Natural killer cell treated with Interleukin-12 subunit alpha and Interleukin-12 subunit beta and Interleukin-15 and Interleukin-18, amount 100 ng/mL, for 72 hours (primary cell): ENCODE data around the gene ADAMTS12. TPM values are rescaled to one million over a fixed set of nuclear protein-coding genes. Genes with fewer than 3 reads are reported as not detected.

ENCODE experiments used
- ATAC-seq, 2 donors: fragments of 150-1000 bp; cut with Tn5 transposase in 1 of 2; sonication (Bioruptor Pico), chemical (Tn5 transposase) in 1 of 2; 2 replicates each; pipeline ENCODE4 v1.10.0; 2021
- DNase-seq: peaks from one replicate; pipeline ENCODE4 v3.0.0; 2022; ENCODE audit warnings: low spot score
- H3K27ac Mint-ChIP-seq, 2 donors: 1 replicate in 1 of 2; 2 replicates in 1 of 2; pipeline ENCODE4 v1.8.0; 2022; ENCODE audit warnings: mixed read lengths in 2 of 2, mild to moderate bottlenecking in 1 of 2, moderate library complexity in 1 of 2
- H3K27me3 Mint-ChIP-seq, 2 donors: 1 replicate in 1 of 2; 2 replicates in 1 of 2; pipeline ENCODE4 v1.8.0; 2022; ENCODE audit warnings: mixed read lengths in 2 of 2
- H3K36me3 Mint-ChIP-seq: one replicate; pipeline ENCODE4 v1.8.0; 2022; ENCODE audit warnings: mixed read lengths
- H3K4me1 Mint-ChIP-seq, 2 donors: 1 replicate in 1 of 2; 2 replicates in 1 of 2; pipeline ENCODE4 v1.8.0; 2022; ENCODE audit warnings: low read depth in 2 of 2, mixed read lengths in 2 of 2, mild to moderate bottlenecking in 1 of 2
- H3K4me3 Mint-ChIP-seq: one replicate; pipeline ENCODE4 v1.8.0; 2022; ENCODE audit warnings: mixed read lengths
- H3K9me3 Mint-ChIP-seq: 2 replicates; pipeline ENCODE4 v1.8.0; 2022; ENCODE audit warnings: mixed read lengths
- total RNA-seq, 2 donors: library from RNA; stranded (reverse); gene quantifications; one replicate each; pipeline ENCODE4 v1.2.3, GENCODE V29; 2022

The ADAMTS12 gene
- not detected for total RNA-seq

- no peak within 1 kb of the TSS for H3K4me3 Mint-ChIP-seq
- peak in 1 of 2 donors; percentile 15 for ATAC-seq
- H3K27me3 Mint-ChIP-seq = peaks cover 33 to 71% of the 10 kb centered on the region in 2 donors
- no peak within 1 kb of the TSS for H3K27ac Mint-ChIP-seq
- H3K9me3 Mint-ChIP-seq = peaks cover 10% of the 10 kb centered on the region
- DNase-seq = no peak
- H3K36me3 Mint-ChIP-seq = peaks cover 4% of the 10 kb centered on the region
- no peaks in the 10 kb centered on the region for H3K4me1 Mint-ChIP-seq
Observed at GRCh38 chr5:33891788-33892619, at the start of gene ADAMTS12. Gene ADAMTS12, minus strand, starts transcription at chr5:33891990. Its CDS starts 134 bp downstream, at chr5:33891856.

- Mint-ChIP-seq H3K4me1 (no peaks in the 10 kb centered on the region), H3K4me3 (no peak overlapping the region), H3K36me3 (no peaks in the 10 kb centered on the region), H3K9me3 (no peaks in the 10 kb centered on the region), H3K27me3 (peaks cover 33 to 56% of the 10 kb centered on the region in 2 donors), H3K27ac (no peak overlapping the region)
- ATAC-seq = no peak
- DNase-seq = no peak
Observed at GRCh38 chr5:33941090-33941489, 49.3 kb upstream of the ADAMTS12 start.

GRCh38 chr5:33939556-33940262 lies 47.9 kb upstream of the ADAMTS12 start:
- H3K27me3 Mint-ChIP-seq = peaks cover 41 to 58% of the 10 kb centered on the region in 2 donors
- H3K4me3 Mint-ChIP-seq = no peak overlapping the region
- H3K4me1 Mint-ChIP-seq = no peaks in the 10 kb centered on the region
- DNase-seq = no peak
- H3K36me3 Mint-ChIP-seq = no peaks in the 10 kb centered on the region
- no peak overlapping the region for H3K27ac Mint-ChIP-seq
- H3K9me3 Mint-ChIP-seq = no peaks in the 10 kb centered on the region
- no peak for ATAC-seq

GRCh38 chr5:33938881-33939280 lies 47.1 kb upstream of the ADAMTS12 start:
- Mint-ChIP-seq H3K27me3 (peaks cover 41 to 64% of the 10 kb centered on the region in 2 donors), H3K4me3 (no peak overlapping the region), H3K27ac (no peak overlapping the region), H3K36me3 (no peaks in the 10 kb centered on the region), H3K4me1 (no peaks in the 10 kb centered on the region), H3K9me3 (no peaks in the 10 kb centered on the region)
- ATAC-seq (no peak), DNase-seq (no peak)

- DNase-seq (no peak), ATAC-seq (no peak)
- H3K36me3 Mint-ChIP-seq = no peaks in the 10 kb centered on the region
- no peaks in the 10 kb centered on the region for H3K9me3 Mint-ChIP-seq
- H3K4me3 Mint-ChIP-seq = no peak overlapping the region
- H3K27ac Mint-ChIP-seq = no peak overlapping the region
- peaks cover 40 to 60% of the 10 kb centered on the region in 2 donors for H3K27me3 Mint-ChIP-seq
- H3K4me1 Mint-ChIP-seq = no peaks in the 10 kb centered on the region
Observed at GRCh38 chr5:33938507-33938796, 46.7 kb upstream of the ADAMTS12 start.

GRCh38 chr5:33937707-33938506 lies 46.1 kb upstream of the ADAMTS12 start:
- H3K4me1 Mint-ChIP-seq = no peaks in the 10 kb centered on the region
- H3K4me3 Mint-ChIP-seq = no peak overlapping the region
- no peak for DNase-seq

GRCh38 chr5:33937017-33937706 lies 45.4 kb upstream of the ADAMTS12 start:
- DNase-seq (no peak), ATAC-seq (no peak)
- Mint-ChIP-seq H3K27ac (no peak overlapping the region), H3K27me3 (peaks cover 38 to 58% of the 10 kb centered on the region in 2 donors), H3K4me3 (no peak overlapping the region), H3K36me3 (no peaks in the 10 kb centered on the region), H3K4me1 (no peaks in the 10 kb centered on the region), H3K9me3 (no peaks in the 10 kb centered on the region)

More at GRCh38 chr5:33937707-33938506, 46.1 kb upstream of the ADAMTS12 start:
- Mint-ChIP-seq H3K36me3 (no peaks in the 10 kb centered on the region), H3K27me3 (peaks cover 38 to 56% of the 10 kb centered on the region in 2 donors), H3K27ac (no peak overlapping the region), H3K9me3 (no peaks in the 10 kb centered on the region)
- ATAC-seq = no peak

- no peak within 1 kb of the TSS for H3K4me3 Mint-ChIP-seq
Observed at GRCh38 chr5:33936381-33937016, 44.7 kb upstream of the ADAMTS12 start, which contains the start of gene RXFP3. Gene RXFP3, plus strand, starts transcription at chr5:33936386. Its CDS starts 355 bp downstream, at chr5:33936741.

GRCh38 chr5:33936004-33936380 lies 44.2 kb upstream of the ADAMTS12 start:
- no peak overlapping the region for H3K4me3 Mint-ChIP-seq
- peak in 1 of 2 donors; percentile 57 for ATAC-seq
- peaks cover 44 to 58% of the 10 kb centered on the region in 2 donors for H3K27me3 Mint-ChIP-seq
- H3K9me3 Mint-ChIP-seq = no peaks in the 10 kb centered on the region
- no peaks in the 10 kb centered on the region for H3K36me3 Mint-ChIP-seq
- no peaks in the 10 kb centered on the region for H3K4me1 Mint-ChIP-seq
- DNase-seq = no peak
- no peak overlapping the region for H3K27ac Mint-ChIP-seq

More at GRCh38 chr5:33936381-33937016, 44.7 kb upstream of the ADAMTS12 start, which contains the start of gene RXFP3:
- Mint-ChIP-seq H3K36me3 (no peaks in the 10 kb centered on the region), H3K9me3 (no peaks in the 10 kb centered on the region), H3K27me3 (peaks cover 39 to 58% of the 10 kb centered on the region in 2 donors), H3K27ac (no peak within 1 kb of the TSS), H3K4me1 (no peaks in the 10 kb centered on the region)
- no peak for DNase-seq
- no peak for ATAC-seq

- DNase-seq = no peak
- no peaks in the 10 kb centered on the region for H3K9me3 Mint-ChIP-seq
- ATAC-seq = no peak
- H3K4me3 Mint-ChIP-seq = no peak overlapping the region
- no peaks in the 10 kb centered on the region for H3K36me3 Mint-ChIP-seq
- H3K4me1 Mint-ChIP-seq = no peaks in the 10 kb centered on the region
- H3K27me3 Mint-ChIP-seq = peaks cover 39 to 47% of the 10 kb centered on the region in 2 donors
- H3K27ac Mint-ChIP-seq = no peak overlapping the region
Observed at GRCh38 chr5:33934176-33934575, 42.4 kb upstream of the ADAMTS12 start.

GRCh38 chr5:33933723-33934169 lies 42.0 kb upstream of the ADAMTS12 start:
- Mint-ChIP-seq H3K27ac (no peak overlapping the region), H3K9me3 (no peaks in the 10 kb centered on the region), H3K36me3 (no peaks in the 10 kb centered on the region), H3K4me1 (no peaks in the 10 kb centered on the region), H3K27me3 (peaks cover 36 to 43% of the 10 kb centered on the region in 2 donors), H3K4me3 (no peak overlapping the region)
- DNase-seq (no peak), ATAC-seq (no peak)

- Mint-ChIP-seq H3K4me3 (no peak overlapping the region), H3K9me3 (no peaks in the 10 kb centered on the region), H3K27me3 (peaks cover 28 to 34% of the 10 kb centered on the region in 2 donors), H3K4me1 (no peaks in the 10 kb centered on the region), H3K27ac (no peak overlapping the region), H3K36me3 (no peaks in the 10 kb centered on the region)
- no peak for DNase-seq
- no peak for ATAC-seq
Observed at GRCh38 chr5:33931136-33931535, 39.3 kb upstream of the ADAMTS12 start.
